Inferior parietal cortex (tissue), 1 donor: ENCODE data around the gene SLC8A1.
"Not testable (repeated sequence)": the region's sequence is repeated elsewhere in the genome, so short reads cannot be mapped to it uniquely, and the experiment has no call there.

Experiments used
- DNase-seq: peaks from one replicate; pipeline ENCODE4 v3.0.0-alpha.2; 2016; ENCODE audit errors: extremely low spot score

Gene SLC8A1

DNA sequence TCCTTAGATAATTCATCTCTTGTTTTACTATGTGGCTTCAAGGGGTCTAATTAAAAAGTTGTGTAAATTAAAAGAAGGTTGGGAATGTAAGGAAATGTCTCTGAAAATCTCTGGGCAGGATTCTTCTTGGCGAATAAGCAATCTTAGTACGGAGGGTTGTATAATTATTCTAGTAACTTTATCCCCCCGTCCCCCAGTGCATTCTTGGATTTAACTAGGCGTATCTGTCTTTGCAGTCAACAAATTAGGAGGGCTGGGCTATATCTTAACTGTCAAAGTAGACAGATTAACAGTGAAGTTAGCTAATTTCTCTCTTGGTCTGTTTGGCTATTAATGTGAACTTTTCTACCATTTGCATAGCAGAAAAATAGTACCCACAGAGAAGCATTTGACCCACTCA is 343.0 kb downstream of the SLC8A1 start:
- no peak for DNase-seq

DNA sequence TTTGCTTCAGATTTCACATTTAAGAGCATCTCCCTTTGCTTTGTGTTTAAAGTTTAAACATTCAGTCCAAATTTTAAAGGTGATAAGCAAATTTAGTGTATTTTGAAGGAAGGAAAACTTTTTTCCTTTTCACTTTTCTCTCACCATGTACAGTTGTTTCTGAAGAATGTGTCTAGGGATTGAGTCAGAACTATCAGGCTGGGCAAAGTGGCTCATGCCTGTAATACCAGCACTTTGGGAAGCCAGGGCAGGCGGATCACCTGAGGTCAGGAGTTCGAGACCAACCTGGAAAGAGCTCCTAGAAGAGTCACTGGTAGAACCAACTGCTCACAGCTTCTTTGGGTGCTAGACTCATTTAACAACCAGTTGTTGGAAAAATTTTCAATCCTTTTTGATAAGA is 345.8 kb downstream of the SLC8A1 start:
- no peak for DNase-seq

DNA sequence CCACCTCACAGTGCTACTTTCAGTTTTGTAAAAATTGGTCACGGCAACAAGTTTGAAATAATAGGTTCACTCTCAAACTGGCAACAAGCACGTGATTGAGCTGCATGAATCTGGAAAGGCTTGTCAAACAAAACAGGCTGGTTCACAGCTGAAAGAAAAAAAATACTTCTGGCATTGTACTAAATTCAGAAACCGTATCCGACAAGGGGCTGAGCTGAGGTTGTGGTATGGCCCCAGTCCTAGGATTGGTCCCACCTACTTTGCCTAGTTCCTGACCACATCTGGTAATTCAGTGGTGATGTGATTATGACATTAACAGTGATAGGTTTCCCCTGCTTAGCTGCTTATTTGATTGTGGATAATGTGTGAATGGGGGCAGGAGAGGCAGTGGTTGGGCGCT is 346.3 kb downstream of the SLC8A1 start:
- DNase-seq: no peak

DNA sequence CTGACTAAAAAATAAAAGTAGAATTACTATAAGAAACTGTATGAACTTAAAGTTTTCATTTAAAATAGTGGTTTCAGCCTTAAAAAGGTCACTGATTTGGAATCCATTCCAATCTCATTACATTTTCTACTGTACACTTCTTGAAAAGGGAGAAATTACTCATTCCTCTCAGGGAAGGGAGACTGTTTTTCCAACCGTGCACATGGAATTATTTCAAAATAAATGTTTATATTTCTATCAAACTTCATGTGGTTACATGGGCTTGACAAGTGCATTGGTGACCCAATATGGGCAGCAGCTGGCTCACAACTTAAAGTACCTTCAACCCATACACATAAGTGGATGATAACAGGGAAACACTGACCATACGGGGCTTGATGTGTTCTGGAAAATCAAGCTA is 348.3 kb downstream of the SLC8A1 start:
- DNase-seq: no peak

DNA sequence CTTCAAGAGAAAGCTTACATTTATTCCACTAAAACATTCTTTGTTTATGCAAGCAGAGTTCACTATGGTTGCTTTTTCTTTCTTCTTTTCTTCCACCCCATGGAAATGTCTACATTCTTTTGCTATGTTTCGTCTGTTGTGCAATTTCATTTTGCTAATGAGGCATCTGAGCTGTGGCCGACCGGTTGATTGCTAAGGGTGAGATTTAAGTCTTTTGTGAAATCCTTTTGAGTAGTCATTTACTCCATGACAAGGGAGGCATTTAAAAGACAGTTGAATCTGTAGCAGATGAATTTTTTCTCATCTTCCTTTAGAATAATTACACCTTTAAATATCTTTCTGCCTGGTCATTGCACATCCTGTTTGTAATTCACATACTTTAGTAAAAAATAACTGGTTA is 348.7 kb downstream of the SLC8A1 start:
- no peak for DNase-seq

DNA sequence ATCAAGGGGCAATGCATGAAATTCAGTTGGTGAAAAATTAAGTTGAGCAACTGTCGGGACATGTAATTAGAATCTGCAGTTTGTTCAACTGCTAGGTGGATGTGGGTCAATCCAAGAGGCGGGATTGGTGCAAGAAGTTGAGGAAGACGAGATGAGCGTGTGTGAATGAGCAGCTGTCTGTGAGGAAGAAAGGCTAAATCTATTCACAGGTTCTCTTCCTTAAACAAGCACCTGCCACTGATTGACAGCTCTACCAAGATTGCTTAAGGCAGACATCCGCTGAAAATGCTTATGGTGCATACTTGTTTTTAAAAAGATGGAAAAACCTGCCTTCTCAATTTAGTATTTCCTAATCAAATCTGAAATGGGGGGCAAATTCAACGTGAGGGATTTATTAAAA is 349.4 kb downstream of the SLC8A1 start:
- no peak for DNase-seq

DNA sequence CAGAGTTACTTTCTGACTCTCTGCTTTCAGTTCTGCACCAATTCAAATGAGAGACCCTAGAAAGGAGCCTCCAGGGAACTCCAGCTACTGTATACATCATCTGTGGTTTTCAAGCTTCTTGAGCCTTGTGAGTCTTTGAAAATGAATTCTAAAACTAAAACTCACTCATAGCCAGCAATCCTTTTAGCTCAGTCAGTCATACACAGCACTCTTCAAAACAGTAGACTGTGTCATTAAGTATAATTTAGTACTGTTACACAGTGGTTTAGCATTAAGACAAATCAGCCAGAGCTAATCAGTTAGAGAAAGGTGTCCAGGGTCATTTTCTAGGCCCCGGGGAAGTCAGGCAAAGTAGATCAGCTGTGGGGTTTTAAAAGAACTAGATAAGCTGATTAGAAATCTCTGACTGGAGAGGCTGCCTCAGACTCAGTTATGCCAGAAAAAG is 350.7 kb downstream of the SLC8A1 start:
- no peak for DNase-seq

DNA sequence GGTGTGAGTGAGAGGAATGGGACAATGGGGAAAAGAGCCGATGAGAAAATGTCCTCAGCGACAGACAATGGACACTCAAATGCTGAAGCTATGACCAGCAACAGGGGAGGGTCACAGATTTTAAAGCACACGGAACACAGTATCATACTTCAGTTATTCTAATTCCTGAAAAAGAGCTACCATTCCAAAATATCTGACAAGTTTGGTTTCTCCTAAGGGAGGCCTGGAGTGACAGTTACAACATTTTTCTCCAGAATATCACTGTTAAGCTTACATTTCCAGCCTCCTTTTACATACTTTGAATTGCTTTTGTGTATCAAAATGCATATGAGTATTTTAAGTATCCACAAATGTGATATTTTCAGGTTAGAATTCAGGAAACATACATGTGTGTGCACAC is 351.2 kb downstream of the SLC8A1 start:
- no peak for DNase-seq

DNA sequence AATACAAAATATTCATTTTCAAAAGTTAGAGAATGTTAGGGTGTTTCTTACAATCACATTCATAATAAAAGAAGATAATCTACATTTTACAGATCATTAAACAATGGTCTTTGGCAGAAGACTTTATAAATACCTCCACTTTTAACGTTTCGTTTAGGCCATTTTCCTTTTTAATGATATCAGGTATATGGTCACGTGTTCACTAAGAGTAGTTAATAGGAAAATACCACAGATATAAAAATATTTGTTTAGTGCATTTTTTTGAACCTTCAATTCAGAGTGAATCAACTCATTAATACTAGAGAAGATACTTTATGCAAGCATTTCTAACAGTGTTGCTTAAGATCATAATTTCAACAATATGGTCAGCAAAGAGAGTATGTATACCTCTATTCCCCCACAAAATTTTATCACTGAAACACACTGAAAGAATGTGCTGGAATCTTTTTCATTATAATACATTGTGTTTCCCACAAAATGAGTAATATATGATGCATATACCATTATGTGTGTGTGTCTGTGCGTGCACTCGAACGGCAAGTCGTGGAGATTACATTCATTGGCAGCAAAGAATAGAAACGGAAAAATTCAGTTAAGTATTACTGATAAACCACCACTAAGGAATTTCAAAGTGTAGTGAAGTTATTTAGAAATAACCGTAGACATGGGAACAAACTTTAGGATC is 353.0 kb downstream of the SLC8A1 start:
- DNase-seq: no peak

DNA sequence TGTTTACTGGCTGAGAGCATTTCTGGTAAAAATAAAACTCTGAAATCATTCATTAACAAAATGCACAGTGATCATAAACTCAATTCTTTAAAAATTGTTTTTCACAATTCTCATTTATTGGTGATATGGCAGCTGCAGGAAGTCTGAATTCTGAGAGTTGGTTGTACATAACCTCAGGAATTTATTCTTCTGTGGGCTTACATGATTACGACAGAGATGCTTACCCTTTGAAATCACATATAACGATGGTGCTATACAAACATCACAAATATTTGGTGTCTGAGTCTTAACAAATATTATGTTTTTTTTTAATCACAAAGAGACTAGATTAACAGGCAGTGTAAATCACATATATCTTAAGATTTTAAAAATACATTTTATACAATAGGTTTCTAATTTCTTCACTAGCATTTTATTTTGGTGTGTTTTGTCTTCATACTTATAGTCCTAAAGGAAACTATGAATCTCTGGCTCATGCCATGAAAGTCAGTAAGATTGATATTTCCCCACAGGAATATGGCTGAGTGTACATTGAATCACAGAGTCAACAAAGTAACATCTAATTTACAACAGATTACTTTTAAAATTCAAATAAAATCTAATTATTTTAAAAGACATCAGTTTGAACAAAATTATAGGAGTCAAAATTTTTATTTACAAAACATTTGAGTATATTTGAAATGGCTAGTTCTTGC is 354.1 kb downstream of the SLC8A1 start:
- DNase-seq: no peak

DNA sequence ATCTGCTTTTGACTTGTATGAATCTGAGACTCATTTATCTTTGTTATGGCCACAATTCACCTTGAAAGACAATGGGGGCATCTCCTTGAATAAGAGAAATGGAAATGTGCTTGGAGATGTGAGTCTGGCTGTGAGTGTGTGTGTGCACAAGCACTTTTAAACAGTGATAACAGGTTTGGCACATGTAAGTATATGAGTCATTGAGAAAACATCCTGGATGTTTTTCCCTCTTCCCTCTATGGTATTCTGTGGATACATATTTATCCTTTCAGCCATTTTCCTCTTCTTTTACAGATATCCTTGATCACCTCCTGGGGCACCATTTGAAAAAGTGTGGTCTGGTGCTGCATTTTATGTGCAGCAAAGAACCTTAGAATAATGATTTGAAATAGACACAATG is 355.5 kb downstream of the SLC8A1 start:
- DNase-seq: no peak

DNA sequence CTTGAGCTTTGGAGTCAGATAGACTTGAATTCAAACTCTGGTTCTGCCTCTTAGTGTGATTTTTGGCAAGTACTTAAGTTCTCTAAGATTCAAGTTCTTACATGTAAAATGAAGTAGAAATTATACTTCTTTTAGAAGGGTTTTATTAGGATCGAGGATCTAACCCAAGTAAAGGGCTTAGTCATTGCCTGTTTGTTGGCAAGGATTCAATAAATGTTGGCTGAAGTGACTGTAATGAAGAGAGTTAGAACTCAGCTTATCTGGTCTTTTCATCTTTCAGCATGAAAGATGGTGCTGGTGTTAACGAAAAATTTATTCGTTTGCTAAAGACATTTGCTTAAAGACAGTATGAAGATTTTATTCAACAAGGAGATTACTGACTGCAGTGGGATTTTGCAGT is 356.9 kb downstream of the SLC8A1 start:
- DNase-seq: peak; percentile 32

DNA sequence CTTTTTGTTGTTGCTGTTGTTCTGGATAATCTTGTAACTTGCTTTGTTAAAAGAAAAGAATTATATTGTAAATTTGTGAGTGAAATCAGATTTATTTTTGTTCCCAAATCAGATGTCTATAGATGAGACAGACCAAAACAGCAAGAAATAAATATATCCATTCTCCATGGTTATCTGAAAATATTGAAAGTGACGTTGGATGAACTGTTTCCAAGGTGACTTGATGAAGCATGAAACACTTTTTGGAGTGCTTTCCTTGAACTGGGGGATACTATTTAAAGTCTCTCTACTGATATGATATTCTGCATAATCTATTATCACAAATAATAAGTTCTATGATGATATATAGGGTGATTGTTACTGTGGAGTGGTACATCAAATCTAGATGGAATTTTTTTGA is 357.4 kb downstream of the SLC8A1 start:
- no peak for DNase-seq

DNA sequence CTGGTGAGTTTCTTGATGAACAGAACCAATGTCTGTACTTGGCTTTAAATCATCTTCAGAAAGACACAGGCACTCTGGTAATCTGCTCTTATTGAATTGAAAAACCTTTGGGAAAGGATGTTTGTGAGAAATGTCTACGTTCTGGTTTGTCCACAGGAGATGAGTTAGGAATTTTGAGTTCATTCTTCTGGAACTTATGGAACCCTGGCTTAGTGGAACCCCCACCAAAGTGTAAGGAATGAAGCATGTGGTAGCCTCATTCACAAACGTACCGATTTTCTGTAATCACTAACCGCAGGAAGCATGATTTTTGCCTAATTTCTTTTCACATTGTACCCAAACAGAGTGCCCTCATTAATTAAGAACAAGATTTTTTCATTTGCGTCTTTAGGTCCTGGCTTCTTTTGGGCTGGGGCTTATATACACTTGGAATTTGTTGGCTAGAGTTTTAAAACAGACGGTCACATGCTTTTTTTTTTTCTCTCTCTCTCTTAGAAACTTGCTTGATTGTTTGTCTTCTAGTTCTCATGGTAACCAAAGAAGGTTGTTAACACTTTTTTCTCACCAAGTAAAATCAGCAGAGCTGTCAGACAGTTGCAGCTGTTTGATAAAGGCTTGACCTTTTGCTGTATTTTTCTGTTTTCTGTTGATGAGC is 358.7 kb downstream of the SLC8A1 start:
- peak; percentile 20 for DNase-seq

DNA sequence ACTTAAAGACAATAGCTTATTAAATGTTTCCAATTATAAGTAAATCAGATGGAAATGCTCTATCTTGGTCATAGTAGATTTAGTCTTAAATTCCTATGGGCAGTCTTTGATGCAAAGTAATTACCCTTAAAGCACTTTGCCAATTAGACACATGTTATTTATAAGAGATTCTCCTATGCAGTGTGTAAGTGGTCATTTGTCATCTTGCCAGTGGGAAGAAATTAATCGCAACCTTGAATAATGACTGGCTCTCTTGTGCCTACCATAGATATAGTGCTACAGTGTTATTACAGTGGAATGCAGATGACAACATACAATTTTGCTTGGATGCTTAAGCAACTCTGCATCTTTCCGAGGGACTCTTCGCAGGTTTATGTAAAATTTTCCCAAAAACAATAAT is 361.8 kb downstream of the SLC8A1 start:
- DNase-seq: no peak

DNA sequence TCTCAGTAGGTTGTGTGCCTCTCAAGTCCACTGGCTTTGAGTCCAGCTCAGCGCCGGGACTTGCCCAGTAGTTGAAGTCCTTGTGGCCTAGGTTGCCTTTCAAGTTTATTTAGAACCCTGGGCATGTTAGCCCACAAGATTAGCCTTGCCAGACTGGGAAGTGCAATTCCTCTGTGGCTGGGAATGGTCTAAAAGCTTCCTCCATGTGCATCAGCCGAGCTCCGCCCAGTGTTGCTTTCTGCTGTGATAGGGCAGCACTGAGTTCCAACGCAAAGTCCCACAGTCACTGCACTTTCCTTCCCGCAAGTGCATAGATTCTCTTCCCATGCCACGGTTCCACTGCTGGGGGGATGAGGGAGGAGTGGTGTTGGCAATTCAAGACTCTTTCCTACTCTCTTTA is 364.0 kb downstream of the SLC8A1 start:
- no peak for DNase-seq

DNA sequence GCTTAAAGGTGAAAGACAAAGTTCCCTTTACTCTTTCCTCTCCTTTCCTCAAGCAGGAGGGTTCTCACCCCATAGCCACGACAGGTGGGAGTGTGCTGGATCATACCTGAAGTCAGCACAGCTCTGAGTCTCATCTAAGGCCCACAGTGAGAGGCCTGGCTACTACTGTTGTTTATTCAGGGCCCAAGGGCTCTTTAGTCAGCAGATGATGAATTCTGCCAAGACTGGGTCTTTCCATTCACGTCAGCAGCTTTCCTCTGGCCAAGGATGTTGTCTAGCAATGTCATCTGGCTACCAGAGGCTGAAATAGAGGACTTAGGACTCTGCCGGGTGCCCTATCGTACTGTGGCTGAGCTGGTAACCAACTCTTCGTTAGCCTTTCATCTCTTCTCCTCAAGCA is 364.5 kb downstream of the SLC8A1 start:
- DNase-seq: no peak

DNA sequence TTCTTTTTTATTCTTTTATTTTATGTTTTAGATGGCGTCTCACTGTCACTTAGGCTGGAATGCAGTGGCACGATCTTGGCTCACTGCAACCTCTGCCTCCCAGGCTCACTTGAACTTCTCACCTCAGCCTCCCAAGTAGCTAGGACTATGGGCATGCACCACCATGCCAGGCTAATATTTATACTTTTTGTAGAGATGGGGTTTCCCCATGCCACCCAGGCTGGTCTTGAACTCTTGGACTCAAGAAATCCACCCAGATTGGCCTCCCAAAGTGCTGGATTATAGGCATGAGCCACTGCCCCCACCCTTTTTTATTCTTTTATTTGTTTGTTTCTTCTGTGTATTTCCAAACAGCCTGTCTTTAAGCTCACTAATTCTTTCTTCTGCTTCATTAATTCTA is 366.1 kb downstream of the SLC8A1 start:
- no peak for DNase-seq

DNA sequence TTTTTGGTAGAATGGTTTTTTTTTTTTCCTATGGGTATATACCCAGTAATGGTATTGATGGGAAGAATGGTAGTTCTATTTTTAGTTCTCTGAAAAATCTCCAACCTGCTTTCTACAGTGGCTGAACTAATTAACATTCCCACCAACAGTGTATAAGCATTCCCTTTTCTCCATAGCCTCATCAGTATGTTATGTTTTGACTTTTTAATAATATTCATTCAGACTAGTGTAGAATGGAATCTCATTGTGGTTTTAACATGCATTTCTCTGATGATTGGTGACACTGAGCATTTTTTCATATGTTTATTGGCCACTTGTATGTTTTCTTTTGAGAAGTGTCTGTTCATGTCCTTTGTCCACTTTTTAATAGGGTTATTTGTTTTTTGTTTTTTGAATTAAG is 378.6 kb downstream of the SLC8A1 start:
- DNase-seq: not testable (repeated sequence)

DNA sequence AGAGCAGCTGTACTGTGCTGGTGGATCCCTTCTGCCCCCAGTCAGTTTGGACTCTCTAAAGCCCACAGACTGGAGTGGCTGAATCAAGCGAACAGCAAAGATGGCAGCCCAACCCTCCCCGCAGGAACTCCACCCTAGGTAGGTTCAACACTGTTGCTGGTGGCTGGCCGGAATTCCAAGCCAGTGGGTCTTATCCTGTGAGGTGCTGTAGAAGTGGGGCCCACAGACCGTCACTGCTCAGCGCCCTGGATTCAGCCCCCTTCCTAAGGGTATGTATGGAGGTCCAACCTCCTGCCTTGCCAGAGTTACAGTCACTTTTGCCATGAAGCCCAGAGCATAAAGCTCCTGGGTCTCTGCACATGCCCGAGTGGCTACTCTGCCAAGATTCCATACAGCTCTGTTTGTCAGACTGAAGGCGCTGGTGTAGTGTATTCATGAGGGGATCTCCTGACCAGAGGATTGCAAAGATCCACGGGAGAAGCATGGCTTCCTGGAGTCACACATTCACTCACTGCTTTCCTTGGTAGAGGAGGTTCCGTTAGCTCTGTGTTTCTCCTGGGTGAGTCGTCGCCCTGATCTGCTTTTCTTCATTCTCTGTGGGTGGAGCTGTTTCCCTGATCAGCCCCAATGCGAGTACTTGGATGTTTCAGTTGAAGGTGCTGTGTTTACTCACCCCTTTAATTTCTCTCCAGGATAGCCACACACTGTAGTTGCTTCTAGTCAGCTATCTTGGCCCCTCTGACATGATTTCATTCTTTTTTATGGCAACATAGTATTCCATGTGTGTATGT is 379.3 kb downstream of the SLC8A1 start:
- DNase-seq: no peak

DNA sequence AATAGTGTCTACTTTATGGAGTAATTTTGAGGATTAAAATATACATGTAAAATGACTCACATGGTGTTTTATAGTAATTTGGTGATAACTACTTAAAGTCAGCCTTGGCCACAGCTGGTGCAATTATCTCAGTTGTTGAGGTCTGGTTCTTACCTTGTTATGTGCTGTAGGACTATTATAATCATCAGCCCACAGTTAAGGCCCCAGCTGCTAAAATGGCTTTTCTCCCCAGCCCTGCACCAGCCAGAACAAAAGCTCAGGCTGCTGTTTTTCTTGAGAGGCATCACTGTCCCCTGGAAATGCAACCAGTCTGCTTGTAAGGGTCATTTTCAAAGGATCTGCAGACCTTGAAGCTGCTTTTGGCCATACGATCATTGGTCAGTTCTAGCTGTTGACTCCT is 389.5 kb downstream of the SLC8A1 start:
- no peak for DNase-seq

DNA sequence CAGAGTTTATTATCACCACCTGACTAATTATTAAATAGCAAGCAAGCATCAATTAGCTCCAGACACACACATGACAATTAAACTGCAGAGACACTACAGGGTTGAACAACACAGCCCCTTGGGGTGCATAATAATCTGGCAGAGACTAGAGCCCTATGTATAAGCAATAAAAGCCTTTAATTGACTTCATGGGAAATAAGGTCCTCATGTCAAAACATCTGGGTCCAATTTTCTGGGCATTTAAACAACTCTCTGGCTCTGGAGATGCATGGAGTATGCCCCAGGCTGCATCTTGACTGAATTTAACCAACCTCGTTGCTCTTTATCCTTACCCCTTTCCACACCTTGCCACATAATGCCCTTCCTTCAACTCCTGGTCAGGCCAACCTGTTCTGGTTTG is 402.1 kb downstream of the SLC8A1 start:
- no peak for DNase-seq
